ENCODE measurements around the gene BIN1.

BIN1 gene

DNA sequence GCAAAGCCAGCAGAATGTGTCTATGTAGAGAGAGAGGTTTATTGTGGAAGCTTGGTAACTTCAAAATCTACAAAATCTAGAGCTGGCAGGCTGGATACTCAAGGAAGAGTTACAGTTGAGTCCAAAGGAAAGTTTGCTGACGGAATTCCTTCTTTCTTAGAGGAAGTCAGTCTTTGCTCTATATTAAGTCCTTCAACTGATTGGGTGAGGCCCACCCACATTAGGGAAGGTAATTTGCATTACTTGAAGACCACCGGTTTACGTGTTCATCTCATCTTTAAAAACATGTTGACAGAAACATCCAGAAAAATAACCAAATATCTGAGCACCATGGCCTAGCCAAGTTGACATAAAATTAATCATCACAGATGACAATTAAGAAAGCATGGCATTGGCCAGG, 106.8 kb downstream of the BIN1 start:
- ChIA-PET CTCF (interaction anchor here (0.5 to 0.7 kb wide), 2 partner anchors 39 to 1394 kb away, joined by 3 read pairs; no protein-coding TSS in a partner anchor), POLR2A (ENCODE audit: low non-redundant PET) (no interaction called here)
- no peak overlapping the region for H3K27ac ChIP-seq
- TF ChIP-seq, protein P1, sequence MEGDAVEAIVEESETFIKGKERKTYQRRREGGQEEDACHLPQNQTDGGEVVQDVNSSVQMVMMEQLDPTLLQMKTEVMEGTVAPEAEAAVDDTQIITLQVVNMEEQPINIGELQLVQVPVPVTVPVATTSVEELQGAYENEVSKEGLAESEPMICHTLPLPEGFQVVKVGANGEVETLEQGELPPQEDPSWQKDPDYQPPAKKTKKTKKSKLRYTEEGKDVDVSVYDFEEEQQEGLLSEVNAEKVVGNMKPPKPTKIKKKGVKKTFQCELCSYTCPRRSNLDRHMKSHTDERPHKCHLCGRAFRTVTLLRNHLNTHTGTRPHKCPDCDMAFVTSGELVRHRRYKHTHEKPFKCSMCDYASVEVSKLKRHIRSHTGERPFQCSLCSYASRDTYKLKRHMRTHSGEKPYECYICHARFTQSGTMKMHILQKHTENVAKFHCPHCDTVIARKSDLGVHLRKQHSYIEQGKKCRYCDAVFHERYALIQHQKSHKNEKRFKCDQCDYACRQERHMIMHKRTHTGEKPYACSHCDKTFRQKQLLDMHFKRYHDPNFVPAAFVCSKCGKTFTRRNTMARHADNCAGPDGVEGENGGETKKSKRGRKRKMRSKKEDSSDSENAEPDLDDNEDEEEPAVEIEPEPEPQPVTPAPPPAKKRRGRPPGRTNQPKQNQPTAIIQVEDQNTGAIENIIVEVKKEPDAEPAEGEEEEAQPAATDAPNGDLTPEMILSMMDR (conservative IDR thresholded peaks at IDR 0.05; ENCODE audit: low read depth) = no peak
- no peak for DNase-seq (ENCODE audit: low spot score)

DNA sequence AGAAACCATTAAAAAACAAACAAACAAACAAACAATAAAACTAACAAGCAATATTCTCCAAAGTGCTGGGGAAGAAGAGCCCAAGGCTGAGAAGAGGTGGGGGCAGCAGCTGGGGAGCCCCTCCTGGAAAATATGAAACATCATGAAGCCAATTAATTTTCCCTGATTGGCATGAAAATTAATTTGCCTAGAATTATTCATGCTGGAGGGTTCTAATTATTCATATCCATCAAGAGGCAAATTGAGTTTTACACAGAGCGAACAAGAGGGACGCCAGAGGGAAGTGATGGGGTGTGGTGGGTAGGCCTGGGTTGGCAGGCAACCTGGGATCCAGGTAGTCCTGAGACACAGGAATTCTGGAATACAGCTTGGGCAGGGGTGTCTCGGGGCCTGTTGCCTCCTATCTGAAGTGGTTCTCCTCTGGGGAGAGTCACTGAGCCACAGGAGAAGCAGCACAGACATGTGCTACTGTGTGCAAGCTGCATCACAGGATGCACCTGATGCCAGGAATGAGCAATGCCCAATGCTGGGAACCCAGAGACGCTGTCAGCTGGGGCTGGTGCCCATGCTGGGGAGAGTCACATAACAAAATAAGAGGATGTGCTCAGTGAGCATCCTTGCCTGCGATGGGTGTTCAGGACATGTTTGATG, 107.7 kb downstream of the BIN1 start:
- ChIA-PET CTCF (interaction anchor here (0.7 kb wide), 1 partner anchor 40 kb away, joined by 3 read pairs; no protein-coding TSS in a partner anchor), POLR2A (ENCODE audit: low non-redundant PET) (no interaction called here)
- no peak for DNase-seq (ENCODE audit: low spot score)
- TF ChIP-seq, protein P1 (conservative IDR thresholded peaks at IDR 0.05; ENCODE audit: low read depth) = no peak
- no peak overlapping the region for H3K27ac ChIP-seq

DNA sequence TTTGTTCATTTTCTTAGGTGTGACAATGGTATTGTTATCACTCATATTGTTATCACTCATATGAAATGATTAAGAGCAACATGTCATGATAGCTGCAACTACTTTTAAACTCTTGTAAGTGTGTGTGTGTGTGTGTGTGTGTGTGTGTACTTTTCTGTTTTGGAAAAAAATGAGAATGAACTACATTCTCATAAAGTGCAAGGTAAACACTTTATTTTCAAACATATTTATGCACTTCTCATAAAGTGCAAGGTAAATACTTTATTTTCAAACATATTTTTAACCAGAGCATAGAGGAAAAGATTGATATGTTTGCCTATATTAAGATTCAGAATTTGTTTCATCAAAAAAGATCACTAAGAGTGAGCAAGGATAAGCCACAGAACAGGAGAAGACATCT, 108.5 kb downstream of the BIN1 start:
- ChIA-PET CTCF (no interaction called here), POLR2A (ENCODE audit: low non-redundant PET) (no interaction called here)
- H3K27ac ChIP-seq = no peak overlapping the region
- TF ChIP-seq, protein P1 (conservative IDR thresholded peaks at IDR 0.05; ENCODE audit: low read depth) = no peak
- no peak for DNase-seq (ENCODE audit: low spot score)
